Stimulated activated CD8-positive, alpha-beta memory T cell treated with anti-CD3 and anti-CD28 coated beads, Interleukin-4, amount 100 ng/mL, for 24 hours (primary cell): ENCODE results near the gene TRIM27.
"Not testable (repeated sequence)": the region's sequence is repeated elsewhere in the genome, so short reads cannot be mapped to it uniquely, and the experiment has no call there.

Experiments used
- DNase-seq: peaks from one replicate; pipeline ENCODE4 v3.0.0-alpha.2; 2020; ENCODE audit warnings: low read depth

The TRIM27 gene, protein sequence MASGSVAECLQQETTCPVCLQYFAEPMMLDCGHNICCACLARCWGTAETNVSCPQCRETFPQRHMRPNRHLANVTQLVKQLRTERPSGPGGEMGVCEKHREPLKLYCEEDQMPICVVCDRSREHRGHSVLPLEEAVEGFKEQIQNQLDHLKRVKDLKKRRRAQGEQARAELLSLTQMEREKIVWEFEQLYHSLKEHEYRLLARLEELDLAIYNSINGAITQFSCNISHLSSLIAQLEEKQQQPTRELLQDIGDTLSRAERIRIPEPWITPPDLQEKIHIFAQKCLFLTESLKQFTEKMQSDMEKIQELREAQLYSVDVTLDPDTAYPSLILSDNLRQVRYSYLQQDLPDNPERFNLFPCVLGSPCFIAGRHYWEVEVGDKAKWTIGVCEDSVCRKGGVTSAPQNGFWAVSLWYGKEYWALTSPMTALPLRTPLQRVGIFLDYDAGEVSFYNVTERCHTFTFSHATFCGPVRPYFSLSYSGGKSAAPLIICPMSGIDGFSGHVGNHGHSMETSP

DNA sequence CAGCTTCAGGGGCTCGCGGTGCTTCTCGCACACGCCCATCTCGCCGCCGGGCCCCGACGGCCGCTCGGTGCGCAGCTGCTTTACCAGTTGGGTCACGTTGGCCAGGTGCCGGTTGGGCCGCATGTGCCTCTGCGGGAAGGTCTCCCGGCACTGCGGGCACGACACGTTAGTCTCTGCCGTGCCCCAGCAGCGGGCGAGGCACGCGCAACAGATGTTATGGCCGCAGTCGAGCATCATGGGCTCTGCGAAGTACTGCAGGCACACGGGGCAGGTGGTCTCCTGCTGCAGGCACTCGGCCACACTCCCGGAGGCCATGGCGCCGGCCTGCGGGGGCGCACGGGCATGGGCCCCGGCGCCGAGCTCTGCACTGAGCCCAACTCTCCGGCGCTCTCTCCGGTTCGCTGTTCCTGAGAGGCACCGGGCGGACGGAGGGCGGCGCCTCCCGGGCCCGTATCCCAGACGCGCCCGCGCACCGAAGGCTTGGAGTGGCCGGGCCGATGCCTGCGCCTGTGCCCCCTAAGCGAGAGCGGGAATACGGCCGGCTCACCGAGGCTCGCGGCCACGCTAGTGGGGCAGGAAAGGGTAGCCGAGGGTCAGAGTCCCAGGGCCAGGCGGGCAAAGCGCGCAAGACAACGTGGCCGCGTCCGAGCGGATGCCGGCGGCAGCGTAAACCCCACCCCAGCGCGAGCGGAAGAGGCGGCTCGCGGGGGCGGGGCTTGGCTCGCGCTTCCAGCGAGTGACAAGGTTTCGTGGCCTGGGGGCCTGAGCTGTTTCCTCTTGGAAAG lies at the start of gene TRIM27:
Gene TRIM27 (minus strand): TSS at position 668 of the 785 bp plus-strand sequence. CDS start 353 bp downstream, at position 315.
- peak; percentile 80 for DNase-seq

DNA sequence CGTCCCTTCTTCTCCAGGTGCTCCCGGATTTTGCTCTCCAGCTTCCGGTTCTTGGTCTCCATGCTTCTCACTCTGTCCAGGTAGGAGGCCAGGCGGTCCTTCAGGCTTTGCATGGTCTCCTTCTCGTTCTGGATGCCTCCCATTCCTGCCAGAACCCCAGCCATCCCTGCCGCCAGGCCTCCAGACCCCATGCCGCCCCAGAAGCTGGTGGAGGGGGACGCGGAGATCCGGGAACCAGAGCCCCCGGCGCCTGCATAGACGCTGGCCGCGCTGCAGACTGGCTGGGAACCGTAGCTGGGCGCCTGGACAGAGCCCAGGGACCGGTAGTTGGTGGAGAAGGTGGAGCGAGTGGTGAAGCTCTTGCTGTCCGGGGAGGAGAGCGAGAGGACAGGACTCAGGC lies 46.3 kb upstream of the TRIM27 start:
- not testable (repeated sequence) for DNase-seq

DNA sequence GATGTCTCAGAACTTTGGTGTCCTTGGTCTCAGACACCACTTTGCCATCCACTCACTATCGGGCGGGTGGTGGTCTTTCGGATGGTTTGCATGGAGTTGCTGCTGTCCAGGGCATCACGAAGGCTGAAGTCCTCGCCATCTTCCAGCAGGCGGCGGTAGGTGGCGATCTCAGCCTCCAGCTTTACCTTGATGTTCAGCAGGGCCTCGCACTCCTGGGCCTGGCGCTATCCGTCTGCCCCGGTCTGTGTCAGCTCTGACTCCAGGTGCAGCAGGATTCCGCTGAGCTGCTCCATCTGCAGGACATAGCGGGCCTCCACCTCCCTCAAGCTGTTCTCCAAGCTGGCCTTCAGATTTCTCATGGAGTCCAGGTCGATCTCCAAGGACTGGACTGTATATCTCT lies 45.3 kb upstream of the TRIM27 start:
- DNase-seq = no peak

DNA sequence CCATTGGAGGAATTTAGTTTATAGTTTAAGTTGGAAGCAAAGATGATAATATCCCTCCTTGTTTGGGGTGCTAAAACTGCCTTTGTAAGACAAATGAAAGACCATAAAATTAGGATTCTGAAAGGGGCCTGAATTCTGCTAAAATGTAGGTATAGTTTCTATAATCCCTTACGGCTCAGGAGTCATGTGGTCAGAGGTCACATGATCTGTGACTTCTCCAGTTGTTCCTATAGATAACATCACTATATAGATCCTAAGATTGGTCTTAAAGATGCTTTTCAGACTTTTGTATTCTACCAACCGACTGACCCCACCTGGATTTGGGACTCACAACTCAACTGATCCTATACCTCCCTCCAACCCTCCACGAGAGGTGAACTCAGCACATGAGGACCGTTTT lies 44.7 kb upstream of the TRIM27 start:
- DNase-seq = no peak

DNA sequence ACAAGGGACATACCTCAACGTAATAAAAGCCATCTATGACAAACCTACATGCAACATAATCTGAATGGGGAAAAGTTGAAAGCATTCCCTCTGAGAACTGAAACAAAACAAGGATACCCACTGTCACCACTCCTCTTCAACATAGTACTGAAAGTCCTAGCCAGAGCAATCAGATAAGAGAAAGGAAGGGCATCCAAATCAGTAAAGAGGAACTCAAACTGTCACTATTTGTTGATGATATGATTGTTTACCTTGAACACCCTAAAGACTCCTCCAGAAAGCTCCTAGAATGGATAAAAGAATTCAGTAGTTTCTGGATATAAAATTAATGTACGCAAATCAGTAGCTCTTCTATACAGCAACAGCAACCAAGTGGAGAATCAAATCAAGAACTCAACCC lies 41.9 kb upstream of the TRIM27 start:
- DNase-seq = no peak

DNA sequence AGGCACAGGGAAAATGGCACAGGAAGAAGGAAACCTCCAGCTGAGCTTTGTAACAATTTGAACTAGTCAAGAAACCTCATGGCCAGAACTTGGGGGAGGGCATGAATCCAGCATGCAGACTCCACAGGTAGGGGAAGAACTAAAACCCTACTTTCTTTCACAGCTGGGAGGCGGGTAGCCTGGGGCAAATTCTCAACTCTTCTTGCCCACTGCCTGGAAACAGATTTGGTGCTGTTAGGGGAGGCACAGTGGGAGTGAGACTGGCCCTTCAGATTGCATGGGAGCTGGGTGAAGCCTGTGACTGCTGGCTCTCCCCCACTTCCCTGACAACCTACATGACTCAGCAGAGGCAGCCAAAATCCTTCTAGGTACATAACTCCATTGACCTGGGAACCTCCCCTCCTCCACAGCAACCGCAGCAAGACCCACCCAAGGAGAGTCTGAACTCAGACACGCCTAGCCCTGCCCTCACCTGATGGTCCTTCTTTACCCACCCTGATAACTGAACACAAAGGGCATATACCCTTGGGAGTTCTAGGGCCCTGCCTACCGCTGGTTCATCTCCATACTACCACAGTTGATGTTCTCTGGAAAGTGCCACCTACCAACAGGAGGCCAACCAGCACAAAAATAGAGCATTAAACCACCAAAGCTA lies 37.2 kb upstream of the TRIM27 start:
- DNase-seq = no peak

DNA sequence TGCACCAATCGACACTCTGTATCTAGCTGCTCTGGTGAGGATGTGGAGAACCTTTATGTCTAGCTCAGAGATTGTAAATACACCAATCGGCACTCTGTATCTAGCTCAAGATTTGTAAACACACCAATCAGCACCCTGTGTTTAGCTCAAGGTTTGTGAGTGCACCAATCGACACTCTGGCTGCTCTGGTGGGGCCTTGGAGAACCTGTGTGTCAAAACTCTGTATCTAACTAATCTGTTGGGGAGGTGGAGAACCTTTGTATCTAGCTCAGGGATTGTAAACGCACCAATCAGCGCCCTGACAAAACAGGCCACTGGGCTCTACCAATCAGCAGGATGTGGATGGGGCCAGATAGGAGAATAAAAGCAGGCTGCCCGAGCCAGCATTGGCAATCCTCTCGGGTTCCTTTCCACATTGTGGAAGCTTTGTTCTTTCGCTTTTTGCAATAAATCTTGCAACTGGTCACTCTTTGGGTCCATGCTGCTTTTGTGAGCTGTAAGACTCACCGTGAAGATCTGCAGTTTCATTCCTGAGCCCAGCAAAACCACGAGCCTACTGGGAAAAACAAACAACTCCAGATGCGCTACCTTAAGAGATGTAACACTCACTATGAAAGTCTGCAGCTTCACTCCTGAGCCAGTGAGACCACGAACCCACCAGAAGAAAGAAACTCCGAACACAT lies 34.9 kb upstream of the TRIM27 start:
- not testable (repeated sequence) for DNase-seq

DNA sequence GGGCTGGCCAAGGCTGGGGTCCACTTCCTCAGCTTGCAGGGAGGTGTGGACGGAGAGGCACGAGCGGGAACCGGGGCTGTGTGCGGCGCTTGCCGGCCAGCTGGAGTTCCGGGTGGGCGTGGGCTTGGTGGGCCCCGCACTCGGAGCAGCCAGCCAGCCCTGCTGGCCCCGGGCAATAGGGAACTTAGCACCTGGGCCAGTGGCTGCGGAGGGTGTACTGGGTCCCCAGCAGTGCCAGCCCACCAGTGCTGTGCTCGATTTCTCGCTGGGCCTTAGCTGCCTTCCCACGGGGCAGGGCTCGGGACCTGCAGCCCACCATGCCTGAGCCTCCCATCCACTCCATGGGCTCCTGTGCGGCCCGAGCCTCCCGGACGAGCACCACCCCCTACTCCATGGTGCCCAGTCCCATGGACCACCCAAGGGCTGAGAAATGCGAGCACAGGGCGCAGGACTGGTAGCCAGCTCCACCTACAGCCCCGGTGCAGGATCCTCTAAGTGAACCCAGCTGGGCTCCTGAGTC lies 34.1 kb upstream of the TRIM27 start:
- DNase-seq = not testable (repeated sequence)

DNA sequence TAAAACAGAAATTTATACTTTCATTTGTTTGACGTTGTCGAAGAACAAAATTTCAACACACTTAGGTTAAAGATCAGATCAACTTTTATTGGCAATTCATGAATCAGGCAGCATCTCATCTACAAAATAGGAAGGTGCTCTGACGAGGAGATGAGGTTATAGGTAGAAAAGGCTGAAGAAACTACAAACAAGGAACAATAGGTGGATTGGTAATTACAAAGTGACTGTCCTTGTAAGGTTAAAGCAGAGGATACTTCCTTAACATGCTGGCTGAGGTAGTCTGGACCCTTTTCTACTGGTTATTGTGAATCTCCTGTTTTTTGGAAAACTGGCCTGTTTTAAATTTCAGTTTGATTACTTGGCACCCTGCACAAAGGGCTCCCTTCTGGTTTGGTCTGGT lies 32.5 kb upstream of the TRIM27 start:
- no peak for DNase-seq

DNA sequence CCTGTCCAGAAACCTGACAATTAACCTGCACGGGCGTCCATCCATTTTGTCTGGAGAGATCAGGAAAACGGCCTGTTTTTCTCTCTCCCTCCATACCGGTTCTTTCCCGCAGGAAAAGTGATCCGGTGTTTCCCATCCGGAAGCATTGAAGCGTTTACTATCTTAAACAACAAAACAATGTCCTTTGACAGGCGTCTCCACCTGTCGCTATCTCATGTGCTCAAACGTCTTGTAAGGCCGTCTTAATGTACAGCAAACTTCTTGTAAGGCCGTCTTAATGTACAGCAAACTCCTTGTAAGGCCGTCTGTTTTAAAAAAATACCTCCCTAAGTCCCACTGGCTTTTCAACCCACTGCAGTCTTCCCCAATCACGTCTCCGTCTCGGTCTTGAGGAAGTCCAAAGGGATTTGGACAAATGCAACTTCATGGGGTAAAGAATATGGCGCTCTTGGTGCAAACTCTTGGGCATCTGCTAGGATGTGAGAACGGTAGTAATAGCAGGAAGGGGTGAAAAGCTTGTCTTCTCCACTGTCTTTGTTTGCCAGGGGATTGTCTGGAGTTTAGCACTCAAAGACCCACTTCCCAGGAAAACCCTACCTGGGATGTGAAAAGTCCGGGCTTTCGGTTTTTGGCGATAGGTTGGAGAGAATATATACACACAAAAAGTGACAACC lies 29.9 kb upstream of the TRIM27 start:
- no peak for DNase-seq

DNA sequence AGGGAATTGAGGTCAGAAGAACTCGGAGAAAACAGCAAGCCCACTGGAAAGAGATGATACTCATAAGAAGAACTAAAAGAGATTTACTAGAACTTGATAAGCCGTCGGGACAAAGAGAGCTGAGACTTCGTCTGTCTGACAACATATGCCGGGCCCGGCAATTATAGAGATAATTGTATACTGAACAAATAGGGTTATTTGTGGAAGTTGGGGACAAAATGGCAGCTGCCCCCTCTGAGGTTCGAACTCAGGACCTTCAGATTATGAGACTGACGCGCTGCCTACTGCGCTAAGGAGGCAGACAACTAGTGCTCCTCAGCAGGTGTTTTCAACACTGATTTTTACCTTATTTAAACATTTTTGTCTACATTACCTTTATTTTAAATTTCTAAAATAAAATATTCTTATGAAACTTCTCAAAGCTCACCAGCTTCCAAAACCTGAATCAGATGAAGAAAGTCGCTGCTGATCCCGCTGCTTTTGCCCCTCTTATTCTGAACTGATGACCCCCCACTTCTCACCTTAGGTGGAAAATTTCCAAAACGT lies 29.3 kb upstream of the TRIM27 start:
- peak; percentile 45 for DNase-seq

DNA sequence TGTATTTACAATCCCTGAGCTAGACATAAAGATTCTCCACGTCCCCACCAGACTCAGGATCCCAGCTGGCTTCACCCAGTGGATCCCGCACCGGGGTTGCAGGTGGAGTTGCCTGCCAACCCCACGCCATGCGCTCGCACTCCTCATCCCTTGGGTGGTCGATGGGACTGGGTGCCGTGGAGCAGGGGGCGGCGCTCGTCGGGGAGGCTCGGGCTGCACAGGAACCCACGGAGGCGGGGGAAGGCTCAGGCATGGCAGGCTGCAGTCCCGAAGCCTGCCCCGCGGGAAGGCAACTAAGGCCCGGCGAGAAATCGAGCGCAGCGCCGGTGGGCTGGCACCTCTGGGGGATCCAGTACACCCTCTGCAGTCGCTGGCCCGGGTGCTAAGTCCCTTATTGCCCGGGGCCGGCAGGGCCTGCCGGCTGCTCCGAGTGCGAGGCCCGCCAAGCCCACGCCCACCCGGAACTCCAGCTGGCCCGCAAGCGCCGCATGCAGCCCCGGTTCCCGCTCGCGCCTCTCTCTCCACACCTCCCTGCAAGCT lies 25.9 kb upstream of the TRIM27 start:
- DNase-seq = not testable (repeated sequence)

DNA sequence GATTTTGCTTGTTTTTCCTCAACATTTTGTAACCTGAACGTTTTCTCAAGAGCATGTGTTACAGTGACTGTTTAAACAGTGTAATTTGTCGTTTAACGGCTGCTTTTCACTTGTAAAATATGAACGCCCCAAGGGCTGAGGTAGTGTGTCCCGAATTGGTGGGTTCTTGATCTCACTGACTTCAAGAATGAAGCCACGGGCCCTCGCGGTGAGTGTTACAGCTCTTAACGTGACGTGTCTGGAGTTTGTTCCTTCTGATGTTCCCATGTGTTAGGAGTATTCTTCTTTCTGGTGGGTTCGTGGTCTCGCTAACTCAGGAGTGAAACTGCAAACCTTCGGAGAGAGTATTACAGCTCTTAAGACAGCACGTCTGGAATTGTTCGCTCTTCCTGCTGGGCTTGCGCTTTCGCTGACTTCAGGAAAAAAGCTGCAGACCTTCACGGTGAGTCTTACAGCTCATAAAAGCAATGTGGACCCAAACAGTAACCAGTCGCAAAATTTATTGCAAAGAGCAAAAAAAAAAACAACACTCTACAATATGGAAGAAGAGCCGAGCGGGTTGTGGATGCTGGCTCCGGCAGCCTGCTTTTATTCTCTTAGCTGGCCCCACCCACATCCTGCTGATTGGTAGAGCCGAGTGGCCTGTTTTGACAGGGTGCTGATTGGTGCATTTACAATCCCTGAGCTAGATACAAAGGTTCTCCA lies 25.1 kb upstream of the TRIM27 start:
- DNase-seq = no peak

DNA sequence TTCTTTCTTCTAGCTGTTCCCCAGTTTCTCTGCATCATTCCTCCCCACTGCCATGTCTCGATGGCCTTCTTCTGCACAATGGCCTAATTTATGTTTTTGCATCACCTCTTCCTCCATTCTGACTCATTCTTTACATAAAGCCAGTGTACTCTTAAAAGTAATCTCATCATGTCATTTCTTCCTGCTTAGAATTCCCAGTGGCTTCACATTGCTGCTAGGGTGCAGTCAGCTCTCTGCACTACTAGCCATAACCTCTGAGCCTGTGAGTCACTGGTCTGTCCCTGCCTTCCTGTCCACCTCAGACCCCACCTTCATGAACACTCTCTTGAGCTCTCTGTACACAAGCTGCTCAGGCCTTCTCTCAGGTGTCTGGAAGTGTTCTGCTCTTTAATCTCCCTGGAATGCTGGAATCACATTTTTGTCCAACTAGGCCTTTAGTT lies 24.1 kb upstream of the TRIM27 start:
- no peak for DNase-seq

DNA sequence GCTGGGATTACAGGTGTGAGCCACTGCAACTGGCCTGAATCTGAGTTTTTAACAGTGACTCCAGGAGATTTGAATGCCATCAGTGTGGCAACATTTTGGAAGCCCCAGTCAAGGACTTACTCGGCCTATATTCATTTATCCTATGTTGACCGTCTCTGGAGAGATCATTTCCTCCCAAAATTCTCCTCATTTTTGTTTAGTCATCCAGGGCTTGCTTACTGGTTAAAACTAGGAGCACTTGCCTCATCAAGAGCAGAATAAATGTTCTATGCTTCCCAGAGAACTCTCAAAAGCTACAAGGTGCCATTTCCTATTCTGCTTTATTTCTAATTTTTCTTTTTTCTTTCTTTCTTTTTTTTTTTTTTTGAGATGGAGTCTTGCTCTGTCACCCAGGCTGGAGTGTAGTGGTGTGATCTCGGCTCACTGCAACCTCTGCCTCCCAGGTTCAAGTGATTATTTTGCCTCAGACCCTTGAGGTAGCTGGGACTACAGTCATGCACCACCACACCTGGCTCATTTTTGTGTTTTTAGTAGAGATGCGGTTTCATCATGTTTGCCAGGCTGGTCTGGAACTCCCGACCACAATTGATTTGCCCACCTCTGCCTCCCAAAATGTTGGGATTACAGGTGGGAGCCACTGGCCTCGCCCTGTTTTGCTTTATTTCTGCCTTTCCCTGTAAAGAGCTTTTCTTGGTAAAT lies 23.4 kb upstream of the TRIM27 start:
- DNase-seq = no peak

DNA sequence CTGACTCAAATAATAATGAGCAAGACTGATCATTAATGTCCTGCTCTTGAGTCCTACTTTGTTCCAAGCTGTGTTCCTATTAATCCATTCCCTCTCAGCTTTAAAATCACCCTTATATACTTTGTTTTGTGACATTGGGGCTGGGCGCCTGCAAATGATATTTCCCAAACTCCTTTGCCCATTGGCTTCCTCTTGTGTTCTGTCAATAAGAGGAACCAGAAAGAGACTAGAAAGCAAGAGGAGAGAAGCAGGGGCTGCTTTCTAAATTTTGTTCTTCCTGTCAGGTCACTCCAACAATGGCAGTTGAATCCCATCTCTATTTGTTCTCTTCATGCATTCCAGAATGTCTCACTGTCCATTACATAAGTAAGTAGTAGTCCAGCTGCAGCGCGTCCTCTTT lies 21.6 kb upstream of the TRIM27 start:
- no peak for DNase-seq

DNA sequence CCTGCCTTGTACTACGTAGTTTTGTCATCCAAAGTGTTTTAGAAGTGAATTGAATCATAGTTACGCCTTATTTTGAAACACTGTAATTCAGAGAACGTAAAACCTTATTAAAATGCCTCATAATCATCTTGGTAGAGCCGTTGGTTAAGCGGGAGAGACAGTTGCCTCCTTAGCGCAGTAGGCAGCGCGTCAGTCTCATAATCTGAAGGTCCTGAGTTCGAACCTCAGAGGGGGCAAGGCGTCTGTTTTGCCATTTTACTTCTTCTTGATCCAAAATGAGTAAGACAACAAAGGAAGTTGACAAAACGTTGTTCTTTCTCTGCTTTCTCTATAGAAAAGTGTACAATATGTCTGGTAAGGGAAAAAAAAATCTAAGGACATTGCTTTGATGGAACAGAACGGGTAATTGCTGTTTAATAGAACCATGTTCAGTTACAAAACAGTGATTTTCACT lies 20.7 kb upstream of the TRIM27 start:
- DNase-seq = peak; percentile 58

DNA sequence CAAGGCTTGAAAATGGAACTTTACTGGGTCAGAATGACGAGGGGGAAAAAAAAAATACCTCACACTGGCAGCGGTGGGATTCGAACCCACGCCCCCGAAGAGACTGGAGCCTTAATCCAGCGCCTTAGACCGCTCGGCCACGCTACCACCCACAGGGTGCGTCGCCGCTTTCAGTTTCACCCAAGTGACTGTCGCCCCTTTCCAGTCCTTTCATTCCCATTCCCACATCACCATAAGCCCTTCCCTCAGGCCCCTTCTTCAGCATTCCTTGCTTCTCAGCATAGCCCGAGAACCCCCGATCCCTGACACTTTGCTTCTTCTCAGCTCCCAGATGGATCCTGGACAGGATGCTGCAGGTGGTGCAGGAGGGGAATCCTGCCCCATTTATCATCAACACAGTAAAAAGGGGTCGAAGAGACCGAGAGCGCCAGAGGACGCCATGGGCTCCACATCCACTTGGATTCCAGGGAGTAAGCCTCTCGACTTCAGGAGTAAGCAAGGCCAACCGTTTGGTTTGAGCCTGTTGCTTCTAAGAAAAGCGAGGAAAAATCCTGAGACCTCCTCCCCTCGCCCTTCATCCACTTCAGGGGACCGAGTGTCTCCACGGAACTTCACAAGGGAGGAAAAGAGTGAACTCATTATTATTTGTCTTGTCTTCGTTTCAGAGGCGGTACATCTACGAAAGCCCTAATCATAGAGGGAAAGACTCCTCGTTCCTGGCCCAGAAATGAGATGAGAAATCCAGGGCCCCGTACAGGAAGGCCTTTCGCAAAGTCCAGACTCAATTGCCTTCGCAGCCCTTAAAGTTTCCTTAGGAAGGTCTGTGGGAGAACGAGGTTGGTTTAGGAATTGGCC lies 20.0 kb upstream of the TRIM27 start:
- DNase-seq = peak; percentile 60
